Measurements from ENCODE around the gene NAALADL2.
A peak's percentile ranks its signal among the peaks of the same experiment; 100 is the strongest.
"Not testable (repeated sequence)": the region's sequence is repeated elsewhere in the genome, so short reads cannot be mapped to it uniquely, and the experiment has no call there.

Gene NAALADL2

DNA sequence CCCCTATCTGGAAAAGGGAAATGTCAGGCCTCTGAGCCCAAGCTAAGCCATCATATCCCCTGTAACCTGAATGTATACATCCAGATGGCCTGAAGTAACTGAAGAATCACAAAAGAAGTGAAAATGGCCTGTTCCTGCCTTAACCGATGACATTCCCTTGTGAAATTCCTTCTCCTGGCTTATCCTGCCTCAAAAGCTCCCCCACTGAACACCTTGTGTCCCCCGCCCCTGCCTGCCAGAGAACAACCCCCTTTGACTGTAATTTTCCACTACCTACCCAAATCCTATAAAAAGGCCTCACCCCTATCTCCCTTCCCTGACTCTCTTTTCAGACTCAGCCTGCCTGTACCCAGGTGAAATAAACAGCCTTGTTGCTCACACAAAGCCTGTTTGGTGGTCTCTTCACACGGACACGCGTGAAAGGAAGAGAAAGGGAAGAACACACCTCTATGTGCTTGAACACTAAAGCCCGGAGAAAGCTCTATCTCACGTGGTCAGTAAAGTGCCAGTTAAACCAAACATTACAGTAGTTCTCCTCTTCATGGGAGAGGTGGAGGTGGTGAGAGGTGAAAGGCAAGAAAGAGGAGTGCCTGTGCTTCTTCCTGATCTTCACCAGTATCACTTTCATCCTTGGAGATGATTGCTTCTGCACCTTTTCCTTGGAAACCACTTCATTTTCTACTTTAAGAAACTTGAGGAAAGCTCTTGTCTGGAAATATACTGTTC, 963.8 kb downstream of the NAALADL2 start:
- peak; percentile 12 for DNase-seq

DNA sequence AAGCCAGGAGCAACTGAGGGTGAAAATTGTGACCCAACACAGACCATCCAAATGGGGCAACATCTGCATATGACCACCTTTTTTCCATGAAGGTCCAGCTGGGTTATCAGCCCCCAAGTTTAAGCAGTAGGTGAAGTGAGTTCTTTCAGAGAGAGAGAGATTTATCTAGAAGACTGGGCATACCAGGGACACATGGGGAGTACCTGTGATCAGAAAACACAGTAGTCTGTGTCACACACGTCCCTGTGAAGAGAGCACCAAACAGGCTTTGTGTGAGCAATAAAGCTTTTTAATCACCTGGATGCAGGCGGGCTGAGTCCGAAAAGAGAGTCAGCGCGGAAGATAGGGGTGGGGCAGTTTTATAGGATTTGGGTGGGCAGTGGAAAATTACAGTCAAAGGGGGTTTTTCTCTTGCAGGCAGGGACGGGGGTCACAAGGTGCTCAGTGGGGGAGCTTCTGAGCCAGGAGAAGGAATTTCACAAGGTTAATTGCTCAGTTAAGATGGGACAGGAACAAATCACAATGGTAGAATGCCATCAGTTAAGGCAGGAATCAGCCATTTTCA, 966.0 kb downstream of the NAALADL2 start:
- DNase-seq = not testable (repeated sequence)

DNA sequence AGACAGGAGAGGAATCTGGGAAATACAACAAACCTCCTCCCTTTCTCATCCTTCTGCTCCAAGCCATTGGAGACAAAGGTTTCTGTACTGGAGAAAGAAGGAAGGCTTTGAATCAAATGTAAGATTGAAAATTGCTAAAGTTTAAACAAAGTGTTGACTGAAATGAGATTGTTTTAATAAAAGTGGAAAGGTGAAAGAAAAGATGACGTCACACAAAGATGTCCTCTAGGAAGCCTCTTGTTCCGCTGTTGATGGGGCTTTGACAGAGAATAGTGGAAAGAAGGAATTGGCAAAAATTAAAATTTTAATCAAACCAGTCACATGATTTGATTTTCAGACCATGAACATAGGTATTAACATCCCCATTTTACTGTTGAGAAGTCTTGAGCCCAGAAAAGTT, 967.6 kb downstream of the NAALADL2 start:
- no peak for DNase-seq

DNA sequence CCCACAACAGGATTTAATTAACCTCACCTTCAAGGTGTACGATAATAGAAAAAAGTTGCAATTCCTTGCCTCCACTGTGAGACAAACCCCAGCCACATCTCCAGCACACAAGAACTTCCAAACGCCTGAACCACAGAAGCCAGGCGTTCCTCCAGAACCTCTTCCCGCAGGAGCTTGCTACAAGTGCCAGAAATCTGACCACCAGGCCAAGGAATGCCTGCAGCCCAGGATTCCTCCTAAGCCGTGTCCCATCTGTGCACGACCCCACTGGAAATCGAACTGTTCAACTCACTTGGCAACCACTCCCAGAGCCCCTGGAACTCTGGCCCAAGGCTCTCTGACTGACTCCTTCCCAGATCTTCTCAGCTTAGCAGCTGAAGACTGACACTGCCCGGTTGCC, 970.7 kb downstream of the NAALADL2 start:
- DNase-seq = not testable (repeated sequence)

DNA sequence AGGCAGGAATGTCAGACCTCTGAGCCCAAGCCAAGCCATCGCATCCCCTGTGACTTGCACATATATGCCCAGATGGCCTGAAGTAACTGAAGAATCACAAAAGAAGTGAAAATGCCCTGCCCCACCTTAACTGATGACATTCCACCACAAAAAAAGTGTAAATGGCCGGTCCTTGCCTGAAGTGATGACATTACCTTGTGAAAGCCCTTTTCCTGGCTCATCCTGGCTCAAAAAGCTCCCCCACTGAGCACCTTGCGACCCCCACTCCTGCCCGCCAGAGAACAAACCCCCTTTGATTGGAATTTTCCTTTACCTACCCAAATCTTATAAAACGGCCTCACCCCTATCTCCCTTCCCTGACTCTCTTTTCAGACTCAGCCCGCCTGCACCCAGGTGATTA, 976.6 kb downstream of the NAALADL2 start:
- DNase-seq = not testable (repeated sequence)

DNA sequence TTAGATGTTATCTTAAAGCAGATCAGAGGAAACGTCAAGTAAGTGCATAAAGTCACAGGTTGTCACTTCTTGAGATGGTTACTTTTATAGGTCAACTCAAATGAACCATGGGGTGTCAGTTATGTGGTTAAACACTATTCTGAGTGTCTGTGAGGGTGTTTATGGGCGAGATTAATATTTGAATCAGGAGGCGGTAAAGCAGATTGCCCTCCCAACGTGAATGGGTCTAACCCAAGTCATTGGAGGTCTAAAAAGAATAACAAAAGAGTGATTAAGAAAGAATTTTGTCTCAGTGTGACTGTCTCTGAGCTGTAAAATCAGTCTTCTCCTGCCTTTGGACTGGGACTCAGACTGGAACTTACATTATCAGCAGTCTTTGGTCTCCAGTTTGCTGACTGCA, 977.5 kb downstream of the NAALADL2 start:
- DNase-seq = no peak

DNA sequence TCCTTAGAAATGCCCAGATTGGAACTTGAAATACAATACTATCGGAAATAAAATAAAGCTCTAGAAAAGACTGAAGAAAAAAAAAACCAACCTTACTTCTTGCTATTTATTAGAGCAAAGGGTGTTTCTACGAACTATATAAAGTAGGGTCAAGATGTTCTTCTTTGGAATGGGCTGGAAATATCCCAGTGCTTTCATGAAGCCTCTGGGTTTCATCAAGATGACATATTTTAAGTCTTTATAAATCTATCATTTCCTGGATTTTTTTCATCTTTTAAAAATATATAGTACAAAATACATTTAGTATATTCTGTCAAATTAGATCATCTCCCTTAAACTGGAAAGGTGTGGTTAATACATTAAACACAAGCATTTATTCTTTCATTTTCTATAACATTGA, 978.8 kb downstream of the NAALADL2 start:
- DNase-seq = no peak

DNA sequence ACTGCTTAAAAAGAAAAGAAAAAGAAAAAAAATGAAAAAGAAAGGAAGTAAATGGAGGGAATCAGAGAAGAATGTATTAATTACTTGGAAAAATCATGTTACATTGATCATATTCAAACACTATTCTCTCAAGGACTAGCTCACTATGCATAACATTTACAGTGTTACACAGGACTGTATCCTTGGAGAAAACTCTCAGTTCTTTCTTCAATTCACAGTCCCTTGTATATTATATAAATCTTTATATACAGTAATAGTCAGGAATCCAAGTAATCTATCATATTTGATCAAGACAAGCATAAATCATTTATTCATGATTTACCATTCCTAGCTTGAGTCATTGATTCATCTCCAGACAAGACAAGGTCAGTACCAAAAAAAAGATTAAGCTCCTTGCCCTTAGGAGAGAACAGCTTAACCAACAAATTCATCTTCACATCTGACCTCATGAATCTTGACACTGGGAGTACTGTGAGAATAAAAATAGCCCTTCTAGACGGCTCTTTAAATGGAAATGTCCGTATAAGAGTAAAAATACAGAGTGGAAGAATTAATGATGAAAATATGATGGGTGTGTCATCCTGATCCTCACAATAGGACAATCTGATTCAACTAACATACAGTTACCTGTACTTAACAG, 980.4 kb downstream of the NAALADL2 start:
- no peak for DNase-seq

DNA sequence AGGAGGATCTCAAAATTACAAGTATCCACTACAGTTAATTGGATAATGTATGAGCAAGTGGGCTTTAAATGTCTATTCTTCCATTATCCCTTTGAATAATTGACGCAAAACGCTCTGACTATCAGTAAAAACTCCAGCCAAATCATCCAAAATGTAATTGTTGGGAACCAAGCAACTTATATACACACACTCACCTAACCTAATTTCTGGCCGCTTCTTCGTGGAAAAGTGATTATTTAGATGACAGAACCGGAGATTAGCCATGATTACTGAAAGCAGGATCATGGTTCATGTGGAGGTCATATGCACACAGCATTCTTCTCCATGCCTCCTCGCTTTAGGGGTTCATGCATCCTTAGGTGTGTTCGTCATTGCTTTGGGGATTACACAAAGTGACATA, 992.4 kb downstream of the NAALADL2 start:
- no peak for DNase-seq

DNA sequence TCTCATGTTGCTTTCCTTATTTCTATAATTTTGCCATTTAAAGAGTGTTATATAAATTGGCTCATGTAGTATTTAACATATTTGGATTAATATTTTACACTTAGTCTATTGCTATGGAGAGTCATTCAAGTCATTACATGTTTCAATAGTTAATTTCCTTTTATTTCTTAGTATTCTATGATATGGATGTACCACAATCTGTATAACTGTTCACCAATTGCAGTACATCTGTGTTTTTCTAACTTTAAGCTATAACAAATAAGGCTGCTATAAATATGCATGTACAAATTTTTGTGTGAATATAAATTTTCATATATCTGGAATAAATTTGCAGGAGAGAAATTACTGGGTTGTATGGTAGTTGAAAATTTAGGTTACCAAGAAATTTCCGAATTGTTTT, 993.4 kb downstream of the NAALADL2 start:
- no peak for DNase-seq

DNA sequence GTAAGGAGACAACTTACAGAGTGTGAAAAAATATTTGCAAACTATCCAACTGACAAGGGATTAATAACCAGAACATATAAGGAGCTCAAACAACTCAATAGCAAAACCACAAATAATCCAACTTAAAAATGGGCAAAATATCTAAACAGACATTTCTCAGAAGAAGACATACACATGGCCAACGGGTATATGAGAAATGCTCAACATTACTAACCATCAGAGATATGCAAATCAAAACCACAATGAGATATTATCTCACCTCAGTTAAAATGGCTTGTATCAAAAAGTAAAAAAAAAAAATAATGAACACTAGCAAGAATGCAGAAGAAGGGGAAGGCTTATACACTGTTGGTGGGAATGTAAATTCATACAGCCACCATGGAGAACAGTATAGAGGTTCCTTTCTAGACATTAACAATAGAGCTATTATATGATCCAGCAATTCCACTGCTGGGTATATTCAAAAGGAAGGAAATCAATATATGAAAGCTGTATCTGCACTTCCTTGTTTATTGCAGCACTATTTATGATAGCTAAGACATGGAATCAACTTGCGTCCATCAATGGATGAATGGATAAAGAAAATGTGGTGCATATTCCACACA, 998.6 kb downstream of the NAALADL2 start:
- no peak for DNase-seq
